Ovary (tissue), 3 donors: ENCODE data around the gene TNRC6B.

ENCODE experiments used
- POLR2A ChIP-seq: fragments of 450-650 bp; IDR thresholded peaks from one replicate; pipeline ENCODE4 v1.6.1; 2017; ENCODE audit warnings: antibody characterized with exemption, mild to moderate bottlenecking, moderate library complexity
- TF ChIP-seq, protein P1 (sequence below), 3 donors: fragments of 450-650 bp in 2 of 3; fragments of 200-600 bp in 1 of 3; IDR thresholded peaks; one replicate each; pipeline versions ENCODE4 v1.5.1 to v1.8.0; 2016 to 2022; ENCODE audit warnings: antibody characterized with exemption in 3 of 3, mild to moderate bottlenecking in 1 of 3
- donor health status: DM: no; HTN: no; CAD: no.

DNA sequence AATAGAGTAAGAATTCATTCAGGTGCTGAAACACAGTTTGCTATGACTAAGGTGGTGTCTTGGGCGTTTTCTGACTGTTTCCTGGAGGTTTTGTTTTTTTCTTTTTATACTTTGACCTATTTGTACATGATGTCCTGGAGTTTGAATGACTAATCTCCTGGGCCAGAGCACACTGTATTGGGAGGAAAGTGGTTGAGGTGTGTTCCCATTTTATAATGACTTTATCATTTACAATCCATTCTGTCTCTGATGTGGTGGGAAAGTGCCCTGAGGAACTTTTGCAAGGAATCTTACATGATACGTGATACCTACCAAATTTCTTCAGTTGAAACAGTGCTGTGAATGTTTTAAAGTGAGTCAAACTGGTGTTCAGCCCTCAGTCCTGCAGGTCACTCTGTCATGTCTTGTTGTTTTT is 80.8 kb downstream of the TNRC6B start:
- TF ChIP-seq, protein P1, sequence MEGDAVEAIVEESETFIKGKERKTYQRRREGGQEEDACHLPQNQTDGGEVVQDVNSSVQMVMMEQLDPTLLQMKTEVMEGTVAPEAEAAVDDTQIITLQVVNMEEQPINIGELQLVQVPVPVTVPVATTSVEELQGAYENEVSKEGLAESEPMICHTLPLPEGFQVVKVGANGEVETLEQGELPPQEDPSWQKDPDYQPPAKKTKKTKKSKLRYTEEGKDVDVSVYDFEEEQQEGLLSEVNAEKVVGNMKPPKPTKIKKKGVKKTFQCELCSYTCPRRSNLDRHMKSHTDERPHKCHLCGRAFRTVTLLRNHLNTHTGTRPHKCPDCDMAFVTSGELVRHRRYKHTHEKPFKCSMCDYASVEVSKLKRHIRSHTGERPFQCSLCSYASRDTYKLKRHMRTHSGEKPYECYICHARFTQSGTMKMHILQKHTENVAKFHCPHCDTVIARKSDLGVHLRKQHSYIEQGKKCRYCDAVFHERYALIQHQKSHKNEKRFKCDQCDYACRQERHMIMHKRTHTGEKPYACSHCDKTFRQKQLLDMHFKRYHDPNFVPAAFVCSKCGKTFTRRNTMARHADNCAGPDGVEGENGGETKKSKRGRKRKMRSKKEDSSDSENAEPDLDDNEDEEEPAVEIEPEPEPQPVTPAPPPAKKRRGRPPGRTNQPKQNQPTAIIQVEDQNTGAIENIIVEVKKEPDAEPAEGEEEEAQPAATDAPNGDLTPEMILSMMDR (IDR thresholded peaks at IDR 0.05): no peak
- no peak for TF ChIP-seq POLR2A
